Measurements from ENCODE around the gene FOXD3. TPM values are rescaled to one million over a fixed set of nuclear protein-coding genes. Genes with fewer than 3 reads are reported as not detected.
A peak's percentile ranks its signal among the peaks of the same experiment; 100 is the strongest.

FOXD3 gene
- total and polyA plus RNA-seq, 10 donors, result 0.09 to 0.51 (median 0.17) TPM; not detected in 5

DNA sequence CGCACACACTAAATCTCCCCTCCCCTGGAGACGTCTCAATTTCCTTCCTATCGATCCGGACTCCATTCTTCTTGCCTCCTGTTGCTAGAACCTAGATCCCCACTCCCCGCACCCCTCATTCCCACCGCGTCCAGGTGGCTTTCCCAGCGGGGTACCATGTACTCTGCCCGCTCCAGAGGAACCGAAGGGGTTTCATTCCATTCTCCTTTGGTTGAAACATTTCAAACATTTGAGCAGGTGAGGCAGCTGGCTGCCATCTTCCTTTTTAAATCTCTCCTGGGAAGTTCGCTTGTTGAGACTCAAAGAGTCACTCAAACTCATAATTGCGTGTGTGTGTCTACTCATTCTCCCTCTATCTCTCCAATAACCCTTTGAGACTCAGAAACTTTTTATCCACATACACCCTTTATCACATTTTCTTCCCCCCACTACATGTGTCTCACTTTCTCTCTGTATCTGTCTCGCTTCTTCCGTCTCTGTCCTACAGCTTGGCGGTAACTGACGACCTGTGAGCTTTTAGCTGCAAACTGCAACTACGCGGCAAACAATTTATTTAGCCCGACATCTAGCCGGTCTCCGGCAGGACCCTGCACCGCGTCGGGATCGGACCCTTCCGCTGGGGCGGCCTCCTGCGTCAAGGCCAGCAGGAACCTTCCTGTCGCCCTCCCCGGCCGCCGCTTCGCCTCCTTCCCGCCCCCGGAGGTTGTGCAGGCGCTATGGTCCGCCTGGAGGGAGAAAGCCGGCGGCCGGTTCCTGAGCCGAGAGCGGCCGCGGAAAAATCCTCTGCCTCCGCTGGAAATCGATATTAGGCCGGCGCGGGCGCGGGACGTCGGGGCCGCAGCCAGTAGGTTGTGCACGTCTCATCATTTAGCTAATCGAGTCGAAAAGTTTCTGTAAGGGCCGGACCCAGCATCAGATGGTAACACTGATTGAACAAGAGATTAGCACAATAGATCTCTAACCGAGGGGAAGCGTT is 3.0 kb upstream of the FOXD3 start:
- no peak overlapping the region for H3K27ac ChIP-seq
- TF ChIP-seq, protein P1, sequence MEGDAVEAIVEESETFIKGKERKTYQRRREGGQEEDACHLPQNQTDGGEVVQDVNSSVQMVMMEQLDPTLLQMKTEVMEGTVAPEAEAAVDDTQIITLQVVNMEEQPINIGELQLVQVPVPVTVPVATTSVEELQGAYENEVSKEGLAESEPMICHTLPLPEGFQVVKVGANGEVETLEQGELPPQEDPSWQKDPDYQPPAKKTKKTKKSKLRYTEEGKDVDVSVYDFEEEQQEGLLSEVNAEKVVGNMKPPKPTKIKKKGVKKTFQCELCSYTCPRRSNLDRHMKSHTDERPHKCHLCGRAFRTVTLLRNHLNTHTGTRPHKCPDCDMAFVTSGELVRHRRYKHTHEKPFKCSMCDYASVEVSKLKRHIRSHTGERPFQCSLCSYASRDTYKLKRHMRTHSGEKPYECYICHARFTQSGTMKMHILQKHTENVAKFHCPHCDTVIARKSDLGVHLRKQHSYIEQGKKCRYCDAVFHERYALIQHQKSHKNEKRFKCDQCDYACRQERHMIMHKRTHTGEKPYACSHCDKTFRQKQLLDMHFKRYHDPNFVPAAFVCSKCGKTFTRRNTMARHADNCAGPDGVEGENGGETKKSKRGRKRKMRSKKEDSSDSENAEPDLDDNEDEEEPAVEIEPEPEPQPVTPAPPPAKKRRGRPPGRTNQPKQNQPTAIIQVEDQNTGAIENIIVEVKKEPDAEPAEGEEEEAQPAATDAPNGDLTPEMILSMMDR (IDR thresholded peaks at IDR 0.05 in 8 of 11, conservative IDR thresholded peaks at IDR 0.05 in 3 of 11), result peak in 1 of 11 experiments; percentile 7
- TF ChIP-seq POLR2AphosphoS5 (IDR thresholded peaks at IDR 0.05), result peak in 1 of 3 donors; percentile 44
- no peak for TF ChIP-seq POLR2A (IDR thresholded peaks at IDR 0.05)
- DNase-seq, result no peak
- H3K36me3 ChIP-seq, result no peaks in the 10 kb centered on the region
- H3K27me3 ChIP-seq (replicated peaks in 1 of 7), result peaks cover 33 to 100% (median 100%) of the 10 kb centered on the region in 7 donors
- 6 to 13% (median 8%) methylated on average over 42 to 60 of the region's 60 CpGs for WGBS, 5 donors
- peak overlapping the region in 2 of 8 donors; percentile 13 to 39 for H3K4me3 ChIP-seq
- peaks cover 10 to 77% (median 63%) of the 10 kb centered on the region in 6 donors for H3K4me1 ChIP-seq
- intact Hi-C loops (cut with DNase I; ENCODE audit: low total_unique reads), result no loop called here
- H3K9me3 ChIP-seq, result peaks cover 0 to 43% (median 0%) of the 10 kb centered on the region in 8 donors

DNA sequence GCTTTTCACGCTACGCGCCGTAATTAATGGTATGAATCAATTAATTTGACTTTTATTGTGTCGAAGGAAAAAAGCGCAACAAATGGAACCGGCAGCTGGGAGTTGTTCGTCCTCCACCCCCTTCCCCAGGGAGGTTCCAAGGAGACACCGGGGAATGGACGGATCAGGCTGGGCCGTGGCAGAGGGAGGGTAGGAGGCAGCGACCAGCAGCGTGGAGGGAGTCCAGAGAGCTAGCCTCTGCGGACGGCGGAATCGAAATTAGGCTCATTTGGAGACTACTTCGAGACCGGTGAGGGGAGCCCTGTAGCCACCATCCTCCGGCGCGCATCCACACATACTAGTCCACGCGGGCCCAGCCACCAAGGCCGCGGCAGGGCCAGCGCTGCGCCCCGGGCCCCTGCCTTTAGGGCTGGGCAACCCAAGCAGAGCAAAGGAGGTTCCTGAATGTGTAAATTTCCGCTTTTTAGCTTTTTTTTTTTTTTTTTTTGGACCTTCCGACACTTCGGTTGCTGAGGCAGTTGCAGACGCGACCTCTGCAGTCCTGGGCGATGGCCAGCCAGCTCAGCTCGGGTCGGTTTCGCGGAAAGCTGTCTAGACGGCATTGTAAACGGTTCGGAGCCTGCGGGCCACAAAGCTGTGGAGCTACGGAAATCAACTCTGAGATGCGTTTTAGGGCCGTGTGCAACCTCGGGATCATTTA is 2.2 kb upstream of the FOXD3 start:
- TF ChIP-seq, protein P1 (IDR thresholded peaks at IDR 0.05 in 8 of 11, conservative IDR thresholded peaks at IDR 0.05 in 3 of 11), result no peak
- TF ChIP-seq POLR2AphosphoS5 (IDR thresholded peaks at IDR 0.05), result peak in 1 of 3 donors; percentile 21
- Histone ChIP-seq H3K4me3 (peak overlapping the region in 1 of 8 donors; percentile 39), H3K27ac (no peak overlapping the region), H3K4me1 (peaks cover 10 to 82% (median 67%) of the 10 kb centered on the region in 6 donors), H3K27me3 (replicated peaks in 1 of 7) (peaks cover 36 to 100% (median 100%) of the 10 kb centered on the region in 7 donors), H3K36me3 (no peaks in the 10 kb centered on the region), H3K9me3 (peaks cover 0 to 46% (median 0%) of the 10 kb centered on the region in 8 donors)
- WGBS, 5 donors, result 6 to 11% (median 8%) methylated on average over 47 of the region's 47 CpGs
- intact Hi-C loops (cut with DNase I; ENCODE audit: low total_unique reads), result no loop called here
- DNase-seq, result no peak

- intact Hi-C loops (cut with DNase I; ENCODE audit: low total_unique reads), result no loop called here
- Histone ChIP-seq H3K36me3 (no peaks in the 10 kb centered on the region), H3K27me3 (replicated peaks in 1 of 7) (peaks cover 33 to 100% (median 100%) of the 10 kb centered on the region in 7 donors), H3K9me3 (peaks cover 0 to 50% (median 0%) of the 10 kb centered on the region in 8 donors), H3K27ac (no peak overlapping the region), H3K4me1 (peaks cover 10 to 82% (median 67%) of the 10 kb centered on the region in 6 donors), H3K4me3 (peak overlapping the region in 2 of 8 donors; percentile 56 to 75)
- DNase-seq, result no peak
- 9 to 17% (median 11%) methylated on average over 36 to 39 of the region's 39 CpGs for WGBS, 5 donors
- TF ChIP-seq POLR2AphosphoS5 (IDR thresholded peaks at IDR 0.05) (peak in 1 of 3 donors; percentile 9), POLR2A (IDR thresholded peaks at IDR 0.05) (no peak)
- TF ChIP-seq, protein P1 (IDR thresholded peaks at IDR 0.05 in 8 of 11, conservative IDR thresholded peaks at IDR 0.05 in 3 of 11), result peak in 1 of 11 experiments; percentile 13
These were observed 1.1 kb upstream of the FOXD3 start for GRCh38 chr1:63321066-63321784.
